Astrocyte (in vitro differentiated cells and primary cell): Measurements from ENCODE around the gene TNFAIP6.

Experiments
- CTCF ChIP-seq: IDR thresholded peaks from 2 replicates; pipeline ENCODE4 v1.5.1; 2011; ENCODE audit warnings: low read depth, mild to moderate bottlenecking, inconsistent platforms, low read length, moderate library complexity; ENCODE audit not compliant: insufficient read depth
- EZH2 ChIP-seq: IDR thresholded peaks from 2 replicates; pipeline ENCODE4 v1.6.1; 2012; ENCODE audit warnings: mild to moderate bottlenecking, low read length, inconsistent platforms; ENCODE audit not compliant: insufficient read depth

GRCh38 chr2:151374436-151374835, 17.0 kb downstream of the TNFAIP6 start:
- TF ChIP-seq CTCF (no peak), EZH2 (no peak)
